Vagina (tissue), 2 donors: ENCODE measurements around the gene SLC35A3. TPM values are rescaled to one million over a fixed set of nuclear protein-coding genes. Genes with fewer than 3 reads are reported as not detected.
"Not testable (repeated sequence)": the region's sequence is repeated elsewhere in the genome, so short reads cannot be mapped to it uniquely, and the experiment has no call there.

Experiments
- DNase-seq, 2 donors: peaks; one replicate each; pipeline ENCODE4 v3.0.0-alpha.2; 2017; ENCODE audit errors: extremely low spot score in 2 of 2
- H3K27ac ChIP-seq: fragments of 200-600 bp; sonication (generic); one replicate; pipeline ENCODE4 v1.5.1; 2019
- H3K27me3 ChIP-seq: fragments of 200-600 bp; sonication (generic); one replicate; pipeline ENCODE4 v1.5.1; 2019
- H3K36me3 ChIP-seq, 2 donors: fragments of 200-600 bp; sonication (generic); one replicate each; pipeline ENCODE4 v1.5.1; 2017 to 2019
- H3K4me1 ChIP-seq: fragments of 200-600 bp; sonication (generic); one replicate; pipeline ENCODE4 v1.5.1; 2019
- H3K4me3 ChIP-seq, 2 donors: fragments of 200-600 bp; sonication (generic); 1 replicate in 1 of 2; 2 replicates in 1 of 2; pipeline ENCODE4 v1.5.1; 2016 to 2019
- H3K9me3 ChIP-seq: fragments of 200-600 bp; sonication (generic); one replicate; pipeline ENCODE4 v1.5.1; 2019
- CTCF ChIP-seq, 3 experiments: fragments of 450-650 bp in 2 of 3; fragments of 200-600 bp in 1 of 3; sonication (generic) in 1 of 3; IDR thresholded peaks; one replicate each; pipeline ENCODE4 v1.5.1; 2017 to 2019; ENCODE audit warnings: antibody characterized with exemption in 3 of 3, mild to moderate bottlenecking in 2 of 3, moderate library complexity in 2 of 3
- POLR2A ChIP-seq, 2 donors: fragments of 450-650 bp; IDR thresholded peaks; one replicate each; pipeline ENCODE4 v1.6.1; 2017; ENCODE audit warnings: antibody characterized with exemption in 2 of 2, mild to moderate bottlenecking in 2 of 2, moderate library complexity in 2 of 2
- POLR2AphosphoS5 ChIP-seq, 2 donors: sonication (generic); formaldehyde crosslinking; IDR thresholded peaks; one replicate each; pipeline ENCODE4 v1.9.0; 2017; ENCODE audit warnings: antibody characterized with exemption in 2 of 2, mild to moderate bottlenecking in 2 of 2, low read depth in 1 of 2; ENCODE audit not compliant: insufficient read depth in 1 of 2
- intact Hi-C: fragments of 100-400 bp; cut with DNase I; formaldehyde crosslinking; loops from one replicate; pipeline ENCODE4 v1.15.1; 2023
- total RNA-seq: library from RNA; depleted of rRNA; stranded (reverse); fragments of >200 nt; gene quantifications from one replicate; pipeline ENCODE4 v1.2.3, GENCODE V29; 2016

The SLC35A3 gene
- total RNA-seq, 1 donor from 2014 or later = 31.9 TPM

- no peak for TF ChIP-seq CTCF (IDR thresholded peaks at IDR 0.05)
- TF ChIP-seq POLR2AphosphoS5 (IDR thresholded peaks at IDR 0.05; ENCODE audit: insufficient read depth in 1 of 2, low read depth in 1 of 2) = no peak
- no peak for TF ChIP-seq POLR2A (IDR thresholded peaks at IDR 0.05)
- Histone ChIP-seq H3K27me3 (no peaks in the 10 kb centered on the region), H3K36me3 (no peaks in the 10 kb centered on the region), H3K4me1 (peaks cover 15% of the 10 kb centered on the region), H3K4me3 (no peak overlapping the region), H3K9me3 (no peaks in the 10 kb centered on the region), H3K27ac (no peak overlapping the region)
- intact Hi-C loops = no loop called here
- DNase-seq = no peak
These were observed 5.7 kb downstream of the SLC35A3 start for GRCh38 chr1:99975529-99975928.

GRCh38 chr1:99977326-99977725 lies 7.5 kb downstream of the SLC35A3 start:
- H3K4me3 ChIP-seq, H3K36me3 ChIP-seq, H3K27me3 ChIP-seq, H3K4me1 ChIP-seq, intact Hi-C loops, DNase-seq, H3K27ac ChIP-seq, H3K9me3 ChIP-seq: not testable (repeated sequence)

GRCh38 chr1:99978218-99978617 lies 8.4 kb downstream of the SLC35A3 start:
- TF ChIP-seq CTCF (IDR thresholded peaks at IDR 0.05) (no peak), POLR2A (IDR thresholded peaks at IDR 0.05) (no peak), POLR2AphosphoS5 (IDR thresholded peaks at IDR 0.05; ENCODE audit: insufficient read depth in 1 of 2, low read depth in 1 of 2) (no peak)
- no peaks in the 10 kb centered on the region for H3K4me1 ChIP-seq
- no peaks in the 10 kb centered on the region for H3K9me3 ChIP-seq
- no peak overlapping the region for H3K4me3 ChIP-seq
- no peaks in the 10 kb centered on the region for H3K27me3 ChIP-seq
- H3K36me3 ChIP-seq = no peaks in the 10 kb centered on the region
- no peak overlapping the region for H3K27ac ChIP-seq
- DNase-seq = no peak
- intact Hi-C loops = no loop called here

- no peak for DNase-seq
- intact Hi-C loops = no loop called here
- H3K36me3 ChIP-seq = no peaks in the 10 kb centered on the region
- no peaks in the 10 kb centered on the region for H3K4me1 ChIP-seq
- H3K4me3 ChIP-seq = no peak overlapping the region
- no peak overlapping the region for H3K27ac ChIP-seq
- TF ChIP-seq POLR2A (IDR thresholded peaks at IDR 0.05) (no peak), CTCF (IDR thresholded peaks at IDR 0.05) (no peak), POLR2AphosphoS5 (IDR thresholded peaks at IDR 0.05; ENCODE audit: insufficient read depth in 1 of 2, low read depth in 1 of 2) (no peak)
- no peaks in the 10 kb centered on the region for H3K27me3 ChIP-seq
- no peaks in the 10 kb centered on the region for H3K9me3 ChIP-seq
These were observed 9.3 kb downstream of the SLC35A3 start for GRCh38 chr1:99979091-99979490.

- Histone ChIP-seq H3K4me1 (no peaks in the 10 kb centered on the region), H3K27ac (no peak overlapping the region), H3K27me3 (no peaks in the 10 kb centered on the region), H3K4me3 (no peak overlapping the region), H3K36me3 (no peaks in the 10 kb centered on the region), H3K9me3 (no peaks in the 10 kb centered on the region)
- intact Hi-C loops = no loop called here
- no peak for DNase-seq
- no peak for TF ChIP-seq POLR2A (IDR thresholded peaks at IDR 0.05)
- TF ChIP-seq CTCF (IDR thresholded peaks at IDR 0.05) = no peak
- no peak for TF ChIP-seq POLR2AphosphoS5 (IDR thresholded peaks at IDR 0.05; ENCODE audit: insufficient read depth in 1 of 2, low read depth in 1 of 2)
These were observed 11.1 kb downstream of the SLC35A3 start for GRCh38 chr1:99980928-99981327.
